ENCODE measurements around the gene CCL16.

DNA sequence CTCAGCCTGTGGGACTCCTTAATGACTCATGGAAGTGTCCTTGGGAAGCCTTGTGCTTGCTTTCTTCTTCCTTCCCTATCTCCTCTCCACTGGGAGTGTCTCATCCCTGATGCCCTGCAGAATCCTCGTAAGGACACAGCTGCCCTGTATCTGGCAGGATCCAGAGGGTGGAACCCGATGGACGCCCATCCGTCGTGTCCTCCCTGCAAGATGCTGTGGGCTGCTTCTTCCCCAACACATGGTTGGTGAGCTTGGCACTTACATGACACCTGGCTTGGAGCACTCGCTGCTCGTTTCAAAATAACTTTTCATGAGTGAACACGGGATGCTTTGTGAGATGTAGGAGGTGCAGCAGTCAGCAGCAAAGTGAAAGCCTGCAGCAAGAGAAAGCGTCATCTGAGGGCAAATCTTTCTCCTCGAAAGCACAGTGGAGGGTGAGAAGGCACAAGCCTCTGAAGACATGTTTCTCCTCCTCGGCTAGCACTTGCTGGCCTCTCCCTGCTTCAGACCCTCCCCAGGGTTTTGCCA lies 16.8 kb upstream of the CCL16 start:
- TF ChIP-seq CTCF (IDR thresholded peaks at IDR 0.05; ENCODE audit: insufficient read depth, low read length) (no peak), POLR2AphosphoS5 (IDR thresholded peaks at IDR 0.05; ENCODE audit: low read depth) (no peak)
